Prostate gland (tissue), 2 donors: ENCODE data around the gene CPNE9.

Source experiments
- CTCF ChIP-seq, 4 experiments: fragments of 200-600 bp in 2 of 4; fragments of 450-650 bp in 2 of 4; sonication (generic) in 2 of 4; IDR thresholded peaks; 1 replicate in 3 of 4; 2 replicates in 1 of 4; pipeline ENCODE4 v1.5.1; 2016 to 2019; ENCODE audit warnings: antibody characterized with exemption in 4 of 4, mild to moderate bottlenecking in 2 of 4, moderate library complexity in 2 of 4
- POLR2A ChIP-seq: fragments of 450-650 bp; IDR thresholded peaks from one replicate; pipeline ENCODE4 v1.6.1; 2016; ENCODE audit warnings: antibody characterized with exemption, mild to moderate bottlenecking
- POLR2AphosphoS5 ChIP-seq: sonication (generic); formaldehyde crosslinking; IDR thresholded peaks from one replicate; pipeline ENCODE4 v1.6.1; 2017; ENCODE audit warnings: antibody characterized with exemption

GRCh38 chr3:9778143-9779074 lies 74.8 kb downstream of the CPNE9 start:
- TF ChIP-seq CTCF (IDR thresholded peaks at IDR 0.05) (no peak), POLR2A (no peak), POLR2AphosphoS5 (no peak)
